A204.1 (cell line): ENCODE results near the gene OPTN.

ENCODE experiments used
- FAIRE-seq: peaks from 2 replicates; lab custom pipeline; 2012; peaks lifted over from hg19 to GRCh38; lab: Jason Lieb, UNC

Gene OPTN

DNA sequence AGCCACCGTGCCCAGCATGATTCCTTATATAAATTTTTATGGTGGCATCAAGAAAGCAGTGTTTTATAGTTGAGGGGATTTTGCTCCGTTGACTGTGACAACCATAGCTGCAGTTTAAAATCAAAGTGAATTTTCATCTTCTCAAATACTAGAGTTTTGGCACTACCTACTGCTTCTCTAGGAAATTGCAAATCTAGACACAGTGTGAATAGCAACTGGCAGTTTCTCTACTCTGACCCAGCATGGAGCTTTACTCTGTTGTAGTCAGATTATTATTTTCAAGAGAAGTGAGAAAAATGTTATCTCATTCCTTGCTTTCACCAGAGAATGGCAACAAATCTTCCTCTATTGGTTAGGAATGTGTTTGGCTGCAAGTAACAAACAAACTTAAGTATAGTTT, 84.3 kb downstream of the OPTN start:
- no peak for FAIRE-seq

DNA sequence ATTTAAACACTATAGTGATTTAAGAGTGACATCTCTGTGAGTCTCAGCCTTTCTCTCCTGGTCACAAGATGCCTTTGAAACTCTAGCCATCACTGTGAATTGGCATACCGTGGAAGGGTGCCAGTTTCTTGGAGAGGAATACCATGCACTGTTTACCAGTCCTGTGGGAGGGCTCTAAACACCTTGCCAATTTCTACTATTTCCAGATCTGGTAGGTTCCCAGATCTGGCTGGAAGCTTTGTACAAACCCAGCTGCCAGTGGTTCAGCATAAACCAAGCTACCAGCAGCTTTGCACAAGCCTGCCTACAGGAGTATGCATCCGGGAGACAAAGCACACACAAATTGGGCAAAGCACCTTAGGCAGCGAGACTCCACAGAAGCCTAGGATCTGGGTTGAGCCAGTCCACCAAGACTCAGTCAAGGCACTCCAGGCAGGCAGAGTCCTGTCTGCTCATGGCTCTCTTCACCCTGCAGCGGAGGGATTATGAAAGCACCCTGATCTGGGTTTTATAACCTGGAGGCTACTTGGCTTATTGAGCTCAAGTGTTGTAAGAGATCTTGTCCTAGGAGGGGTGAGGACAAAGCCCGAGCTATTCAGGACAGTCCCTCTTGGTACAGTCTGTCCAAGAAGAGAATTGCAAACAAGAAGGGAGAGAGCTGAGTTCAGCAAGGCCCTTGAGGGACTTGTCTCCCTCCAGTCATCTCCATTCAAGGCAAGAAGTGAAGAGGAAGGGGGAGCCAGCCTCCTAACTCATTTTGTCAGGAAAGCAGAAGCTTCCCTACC, 85.0 kb downstream of the OPTN start:
- FAIRE-seq: no peak

DNA sequence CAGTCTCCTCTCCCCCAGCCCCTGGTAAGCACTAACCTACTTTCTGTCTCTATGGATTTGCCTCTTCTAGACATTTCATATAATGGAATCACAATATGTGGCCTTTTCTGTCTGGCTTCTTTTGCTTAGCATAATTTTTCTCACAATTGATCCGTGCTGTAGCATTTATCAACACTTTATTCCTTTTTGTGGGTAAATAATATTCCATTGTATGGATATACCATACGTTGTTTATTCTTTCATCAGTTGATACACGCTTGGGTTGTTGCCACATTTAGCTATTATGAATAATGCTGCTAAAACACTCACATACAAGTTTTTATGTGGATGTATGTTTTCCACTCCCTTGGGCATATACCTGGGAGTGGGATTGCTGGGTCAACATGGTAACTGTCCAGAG, 87.2 kb downstream of the OPTN start:
- no peak for FAIRE-seq
